Choroid plexus epithelial cell (primary cell): ENCODE measurements around the gene HAGHL.
A peak's percentile ranks its signal among the peaks of the same experiment; 100 is the strongest.

Experiments
- DNase-seq: peaks from one replicate; pipeline ENCODE4 v3.0.0-alpha.2; 2010; ENCODE audit warnings: low read depth
- H3K4me3 ChIP-seq: 2 replicates; pipeline ENCODE4 v1.5.1; 2011; ENCODE audit warnings: low read depth, mild to moderate bottlenecking, control low read depth, low read length, moderate library complexity
- TF ChIP-seq, protein P1 (sequence below): conservative IDR thresholded peaks from 2 replicates; pipeline ENCODE4 v1.5.1; 2011; ENCODE audit warnings: low read depth, mild to moderate bottlenecking, control low read depth, inconsistent platforms, low read length, moderate library complexity

Gene HAGHL

DNA sequence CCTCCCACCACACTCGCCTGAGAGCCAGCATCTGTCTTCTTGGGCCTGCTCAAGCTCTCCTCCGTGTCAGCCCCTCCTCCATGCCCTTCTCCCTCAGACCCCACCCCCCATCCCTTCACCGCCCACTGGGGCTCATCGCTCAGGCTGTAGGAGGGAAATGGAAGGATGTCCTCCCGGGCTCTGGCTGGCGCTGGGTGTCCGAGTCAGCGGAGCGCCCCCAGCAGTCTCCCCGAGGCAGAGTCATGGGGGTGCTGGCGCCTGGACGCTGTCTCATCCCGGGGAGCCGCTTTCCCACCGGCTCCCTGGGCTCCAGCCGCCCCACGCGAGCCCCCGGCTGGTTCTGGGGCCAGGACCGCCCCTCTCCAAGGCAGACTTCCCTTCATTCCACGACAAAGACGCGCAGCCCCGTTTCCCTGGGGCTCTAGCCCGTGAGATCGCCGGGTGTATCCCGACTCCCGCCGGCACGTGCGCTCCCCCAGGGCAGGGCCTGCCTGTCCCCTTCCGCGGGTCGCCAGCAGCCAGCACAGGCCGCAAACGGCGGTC lies 6.4 kb upstream of the HAGHL start:
- TF ChIP-seq, protein P1, sequence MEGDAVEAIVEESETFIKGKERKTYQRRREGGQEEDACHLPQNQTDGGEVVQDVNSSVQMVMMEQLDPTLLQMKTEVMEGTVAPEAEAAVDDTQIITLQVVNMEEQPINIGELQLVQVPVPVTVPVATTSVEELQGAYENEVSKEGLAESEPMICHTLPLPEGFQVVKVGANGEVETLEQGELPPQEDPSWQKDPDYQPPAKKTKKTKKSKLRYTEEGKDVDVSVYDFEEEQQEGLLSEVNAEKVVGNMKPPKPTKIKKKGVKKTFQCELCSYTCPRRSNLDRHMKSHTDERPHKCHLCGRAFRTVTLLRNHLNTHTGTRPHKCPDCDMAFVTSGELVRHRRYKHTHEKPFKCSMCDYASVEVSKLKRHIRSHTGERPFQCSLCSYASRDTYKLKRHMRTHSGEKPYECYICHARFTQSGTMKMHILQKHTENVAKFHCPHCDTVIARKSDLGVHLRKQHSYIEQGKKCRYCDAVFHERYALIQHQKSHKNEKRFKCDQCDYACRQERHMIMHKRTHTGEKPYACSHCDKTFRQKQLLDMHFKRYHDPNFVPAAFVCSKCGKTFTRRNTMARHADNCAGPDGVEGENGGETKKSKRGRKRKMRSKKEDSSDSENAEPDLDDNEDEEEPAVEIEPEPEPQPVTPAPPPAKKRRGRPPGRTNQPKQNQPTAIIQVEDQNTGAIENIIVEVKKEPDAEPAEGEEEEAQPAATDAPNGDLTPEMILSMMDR = peak; percentile 35
- peak overlapping the region; percentile 73 for H3K4me3 ChIP-seq
- DNase-seq = peak; percentile 76

DNA sequence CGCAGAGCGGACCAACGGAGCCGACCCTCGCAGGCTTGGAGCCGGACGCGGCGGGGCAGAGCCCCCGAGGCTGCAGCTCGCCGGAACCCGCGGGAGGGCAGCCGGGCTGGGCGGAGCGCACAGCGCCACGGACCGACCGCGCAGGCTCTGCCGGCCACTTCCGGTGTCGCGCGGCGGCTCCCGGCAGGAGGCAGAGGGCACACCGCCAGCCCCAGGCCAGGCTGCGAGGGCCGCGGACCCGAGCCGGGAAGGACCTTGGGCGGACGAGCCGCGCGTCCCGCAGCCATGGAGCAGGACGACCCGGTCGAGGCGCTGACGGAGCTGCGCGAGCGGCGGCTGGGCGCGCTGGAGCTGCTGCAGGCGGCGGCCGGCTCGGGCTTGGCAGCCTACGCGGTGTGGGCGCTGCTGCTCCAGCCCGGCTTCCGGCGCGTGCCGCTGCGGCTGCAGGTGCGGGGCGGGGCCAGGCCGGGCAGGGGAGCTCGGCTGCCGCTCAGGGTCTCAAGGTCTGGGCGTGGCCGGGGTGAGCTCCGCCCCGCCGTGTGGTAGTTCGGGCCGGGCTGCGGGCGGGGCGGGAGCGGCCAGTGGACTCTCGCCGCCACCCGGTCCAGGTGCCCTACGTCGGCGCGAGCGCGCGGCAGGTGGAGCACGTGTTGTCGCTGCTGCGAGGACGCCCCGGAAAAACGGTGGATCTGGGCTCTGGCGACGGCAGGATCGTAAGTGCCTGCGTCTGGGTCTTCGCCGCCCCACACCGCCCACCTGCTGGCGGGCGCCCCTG lies 5.7 kb upstream of the HAGHL start, which contains the start of gene ANTKMT:
ANTKMT (plus strand) TSS at position 157 of the 775 bp plus-strand sequence; CDS start at position 286, 129 bp downstream.
- DNase-seq = peak; percentile 69
- H3K4me3 ChIP-seq = peak within 1 kb of the TSS; percentile 73

GRCh38 chr16:721765-722540 lies 5.0 kb upstream of the HAGHL start:
- DNase-seq = no peak
- TF ChIP-seq, protein P1 = no peak
- H3K4me3 ChIP-seq = peak overlapping the region; percentile 73

More for the DNA sequence above, 5.7 kb upstream of the HAGHL start, which contains the start of gene ANTKMT:
- TF ChIP-seq, protein P1 = no peak

DNA sequence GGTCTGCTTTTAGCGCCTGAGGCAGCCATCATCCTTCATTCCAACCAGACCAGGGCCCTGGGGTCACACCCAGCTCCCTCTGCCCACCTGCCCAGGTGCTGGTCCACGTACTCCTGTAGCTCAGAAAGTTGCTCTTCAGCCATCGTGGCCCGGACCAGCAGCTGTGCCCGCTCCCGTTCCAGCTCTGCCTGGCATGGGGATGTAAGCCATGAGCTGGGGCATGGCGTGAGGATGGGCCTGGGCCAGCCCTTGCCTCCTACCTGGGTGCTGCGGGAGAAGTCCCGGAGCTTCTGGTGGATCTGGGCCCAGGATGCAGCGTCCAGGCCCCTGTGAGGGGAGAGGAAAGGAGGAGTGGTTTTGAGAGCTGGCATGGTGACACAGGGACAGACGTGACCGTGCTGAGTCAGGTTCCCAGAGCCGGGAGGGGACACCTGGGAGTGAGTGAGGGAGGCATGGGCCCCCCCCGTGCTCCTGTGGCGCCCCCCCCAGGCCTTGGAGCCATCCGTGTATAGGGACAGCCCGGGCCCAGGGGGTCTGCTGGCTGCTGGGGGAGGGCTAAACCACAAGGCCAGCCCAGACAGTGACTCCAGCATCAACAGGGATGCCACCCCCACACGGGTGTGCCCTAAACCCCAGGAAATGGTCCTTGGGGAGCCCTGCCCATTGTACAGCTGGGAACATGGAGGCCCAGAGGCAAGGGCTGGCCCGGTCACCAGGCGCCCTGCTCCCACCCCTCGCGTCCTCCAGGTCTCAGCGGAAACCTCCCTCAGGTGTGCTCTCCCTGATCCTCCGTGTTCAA lies 3.9 kb upstream of the HAGHL start:
- DNase-seq = no peak
- H3K4me3 ChIP-seq = no peak overlapping the region
- TF ChIP-seq, protein P1 = no peak

- no peak overlapping the region for H3K4me3 ChIP-seq
- DNase-seq = no peak
- TF ChIP-seq, protein P1 = no peak
Observed at GRCh38 chr16:723695-724094, 3.2 kb upstream of the HAGHL start.

DNA sequence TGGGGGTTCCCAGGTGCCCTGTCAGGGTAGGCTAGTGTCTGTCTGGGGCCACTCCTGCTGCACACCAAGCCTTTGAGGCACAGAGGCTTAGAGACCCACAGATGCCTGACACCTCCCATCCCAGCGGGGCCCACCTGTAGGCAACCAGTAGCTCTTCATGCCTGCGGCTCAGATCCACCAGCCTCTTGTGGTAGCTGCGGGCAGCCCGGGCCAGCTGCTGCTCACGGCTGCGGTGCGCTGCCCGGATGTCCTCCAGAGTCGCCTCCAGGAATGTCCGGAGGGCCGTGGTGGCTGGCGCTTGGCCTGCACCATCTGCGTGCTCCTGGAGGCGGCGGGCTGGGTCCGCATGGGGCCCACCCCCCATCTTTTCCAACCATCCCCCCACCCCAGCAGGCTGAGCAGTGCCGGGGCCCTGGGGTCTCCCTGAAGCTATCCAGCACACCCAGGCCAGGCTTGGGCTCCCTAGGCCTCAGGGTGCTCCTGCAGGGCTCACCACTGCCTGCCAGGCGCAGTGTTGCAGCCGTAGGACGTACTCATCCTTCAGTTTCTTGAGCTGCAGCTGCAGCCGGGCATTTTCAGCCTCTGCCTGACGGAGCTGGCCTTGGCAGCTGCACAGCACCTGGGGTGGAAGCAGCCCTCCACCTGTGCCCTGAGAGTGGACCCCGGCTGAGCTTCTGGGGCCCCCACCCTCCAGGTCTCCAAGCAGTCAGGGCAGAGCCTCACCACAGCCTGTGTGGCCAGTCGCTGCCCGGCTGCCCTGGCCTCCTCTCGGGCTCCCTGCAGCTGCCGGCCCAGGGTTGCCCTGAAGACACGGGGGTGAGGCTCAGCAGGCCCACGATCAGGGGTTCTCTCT lies 2.5 kb upstream of the HAGHL start:
- no peak for DNase-seq
- TF ChIP-seq, protein P1 = no peak
- H3K4me3 ChIP-seq = no peak overlapping the region
